ENCODE results near the gene SLC16A3. TPM values are rescaled to one million over a fixed set of nuclear protein-coding genes. Genes with fewer than 3 reads are reported as not detected.

The SLC16A3 gene
- total and polyA plus RNA-seq, 2 of the 8 experiments (the other 6 are each of a cell fraction or from before 2014, with no cell fraction given) = 3.8 to 8.7 TPM

DNA sequence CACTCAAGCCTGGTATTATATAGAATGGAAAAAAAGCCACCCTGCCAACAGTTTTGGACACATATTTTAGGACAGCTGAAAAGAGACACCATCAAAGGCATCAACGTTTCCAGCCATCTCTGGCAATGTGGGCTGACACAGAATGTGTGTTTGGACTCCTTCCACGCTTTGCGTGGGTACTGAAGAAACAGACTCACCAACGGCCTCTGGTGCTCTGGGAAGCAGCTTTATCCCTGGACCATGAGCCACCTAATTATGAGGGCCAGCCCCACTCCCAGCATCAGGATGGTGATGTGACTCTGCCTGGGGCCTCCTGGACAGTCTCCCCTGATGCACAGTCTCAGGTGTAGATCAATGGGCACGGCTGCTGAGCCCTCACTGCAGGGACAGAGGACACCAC lies 44.1 kb upstream of the SLC16A3 start (continued):
- TF ChIP-seq, protein P1, sequence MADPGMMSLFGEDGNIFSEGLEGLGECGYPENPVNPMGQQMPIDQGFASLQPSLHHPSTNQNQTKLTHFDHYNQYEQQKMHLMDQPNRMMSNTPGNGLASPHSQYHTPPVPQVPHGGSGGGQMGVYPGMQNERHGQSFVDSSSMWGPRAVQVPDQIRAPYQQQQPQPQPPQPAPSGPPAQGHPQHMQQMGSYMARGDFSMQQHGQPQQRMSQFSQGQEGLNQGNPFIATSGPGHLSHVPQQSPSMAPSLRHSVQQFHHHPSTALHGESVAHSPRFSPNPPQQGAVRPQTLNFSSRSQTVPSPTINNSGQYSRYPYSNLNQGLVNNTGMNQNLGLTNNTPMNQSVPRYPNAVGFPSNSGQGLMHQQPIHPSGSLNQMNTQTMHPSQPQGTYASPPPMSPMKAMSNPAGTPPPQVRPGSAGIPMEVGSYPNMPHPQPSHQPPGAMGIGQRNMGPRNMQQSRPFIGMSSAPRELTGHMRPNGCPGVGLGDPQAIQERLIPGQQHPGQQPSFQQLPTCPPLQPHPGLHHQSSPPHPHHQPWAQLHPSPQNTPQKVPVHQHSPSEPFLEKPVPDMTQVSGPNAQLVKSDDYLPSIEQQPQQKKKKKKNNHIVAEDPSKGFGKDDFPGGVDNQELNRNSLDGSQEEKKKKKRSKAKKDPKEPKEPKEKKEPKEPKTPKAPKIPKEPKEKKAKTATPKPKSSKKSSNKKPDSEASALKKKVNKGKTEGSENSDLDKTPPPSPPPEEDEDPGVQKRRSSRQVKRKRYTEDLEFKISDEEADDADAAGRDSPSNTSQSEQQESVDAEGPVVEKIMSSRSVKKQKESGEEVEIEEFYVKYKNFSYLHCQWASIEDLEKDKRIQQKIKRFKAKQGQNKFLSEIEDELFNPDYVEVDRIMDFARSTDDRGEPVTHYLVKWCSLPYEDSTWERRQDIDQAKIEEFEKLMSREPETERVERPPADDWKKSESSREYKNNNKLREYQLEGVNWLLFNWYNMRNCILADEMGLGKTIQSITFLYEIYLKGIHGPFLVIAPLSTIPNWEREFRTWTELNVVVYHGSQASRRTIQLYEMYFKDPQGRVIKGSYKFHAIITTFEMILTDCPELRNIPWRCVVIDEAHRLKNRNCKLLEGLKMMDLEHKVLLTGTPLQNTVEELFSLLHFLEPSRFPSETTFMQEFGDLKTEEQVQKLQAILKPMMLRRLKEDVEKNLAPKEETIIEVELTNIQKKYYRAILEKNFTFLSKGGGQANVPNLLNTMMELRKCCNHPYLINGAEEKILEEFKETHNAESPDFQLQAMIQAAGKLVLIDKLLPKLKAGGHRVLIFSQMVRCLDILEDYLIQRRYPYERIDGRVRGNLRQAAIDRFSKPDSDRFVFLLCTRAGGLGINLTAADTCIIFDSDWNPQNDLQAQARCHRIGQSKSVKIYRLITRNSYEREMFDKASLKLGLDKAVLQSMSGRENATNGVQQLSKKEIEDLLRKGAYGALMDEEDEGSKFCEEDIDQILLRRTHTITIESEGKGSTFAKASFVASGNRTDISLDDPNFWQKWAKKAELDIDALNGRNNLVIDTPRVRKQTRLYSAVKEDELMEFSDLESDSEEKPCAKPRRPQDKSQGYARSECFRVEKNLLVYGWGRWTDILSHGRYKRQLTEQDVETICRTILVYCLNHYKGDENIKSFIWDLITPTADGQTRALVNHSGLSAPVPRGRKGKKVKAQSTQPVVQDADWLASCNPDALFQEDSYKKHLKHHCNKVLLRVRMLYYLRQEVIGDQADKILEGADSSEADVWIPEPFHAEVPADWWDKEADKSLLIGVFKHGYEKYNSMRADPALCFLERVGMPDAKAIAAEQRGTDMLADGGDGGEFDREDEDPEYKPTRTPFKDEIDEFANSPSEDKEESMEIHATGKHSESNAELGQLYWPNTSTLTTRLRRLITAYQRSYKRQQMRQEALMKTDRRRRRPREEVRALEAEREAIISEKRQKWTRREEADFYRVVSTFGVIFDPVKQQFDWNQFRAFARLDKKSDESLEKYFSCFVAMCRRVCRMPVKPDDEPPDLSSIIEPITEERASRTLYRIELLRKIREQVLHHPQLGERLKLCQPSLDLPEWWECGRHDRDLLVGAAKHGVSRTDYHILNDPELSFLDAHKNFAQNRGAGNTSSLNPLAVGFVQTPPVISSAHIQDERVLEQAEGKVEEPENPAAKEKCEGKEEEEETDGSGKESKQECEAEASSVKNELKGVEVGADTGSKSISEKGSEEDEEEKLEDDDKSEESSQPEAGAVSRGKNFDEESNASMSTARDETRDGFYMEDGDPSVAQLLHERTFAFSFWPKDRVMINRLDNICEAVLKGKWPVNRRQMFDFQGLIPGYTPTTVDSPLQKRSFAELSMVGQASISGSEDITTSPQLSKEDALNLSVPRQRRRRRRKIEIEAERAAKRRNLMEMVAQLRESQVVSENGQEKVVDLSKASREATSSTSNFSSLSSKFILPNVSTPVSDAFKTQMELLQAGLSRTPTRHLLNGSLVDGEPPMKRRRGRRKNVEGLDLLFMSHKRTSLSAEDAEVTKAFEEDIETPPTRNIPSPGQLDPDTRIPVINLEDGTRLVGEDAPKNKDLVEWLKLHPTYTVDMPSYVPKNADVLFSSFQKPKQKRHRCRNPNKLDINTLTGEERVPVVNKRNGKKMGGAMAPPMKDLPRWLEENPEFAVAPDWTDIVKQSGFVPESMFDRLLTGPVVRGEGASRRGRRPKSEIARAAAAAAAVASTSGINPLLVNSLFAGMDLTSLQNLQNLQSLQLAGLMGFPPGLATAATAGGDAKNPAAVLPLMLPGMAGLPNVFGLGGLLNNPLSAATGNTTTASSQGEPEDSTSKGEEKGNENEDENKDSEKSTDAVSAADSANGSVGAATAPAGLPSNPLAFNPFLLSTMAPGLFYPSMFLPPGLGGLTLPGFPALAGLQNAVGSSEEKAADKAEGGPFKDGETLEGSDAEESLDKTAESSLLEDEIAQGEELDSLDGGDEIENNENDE (IDR thresholded peaks at IDR 0.05; ENCODE audit: insufficient replicate concordance, low read length) = no peak
- no peak for TF ChIP-seq SP2 (IDR thresholded peaks at IDR 0.05; ENCODE audit: low read length)
- no peak for TF ChIP-seq TBP (IDR thresholded peaks at IDR 0.05; ENCODE audit: low read depth, low read length)
- no peak for TF ChIP-seq SIRT6 (IDR thresholded peaks at IDR 0.05; ENCODE audit: low read length)
- TF ChIP-seq SUZ12 (IDR thresholded peaks at IDR 0.05; ENCODE audit: low read length) = no peak
- TF ChIP-seq PHF8 (conservative IDR thresholded peaks at IDR 0.05; ENCODE audit: low read depth, low read length) = no peak
- no peak for TF ChIP-seq BACH1 (IDR thresholded peaks at IDR 0.05; ENCODE audit: low read length)
- no peak for TF ChIP-seq CHD2 (IDR thresholded peaks at IDR 0.05; ENCODE audit: low read length)

Data from H1 (cell line).